ENCODE results near the gene GNG12.

Gene GNG12

DNA sequence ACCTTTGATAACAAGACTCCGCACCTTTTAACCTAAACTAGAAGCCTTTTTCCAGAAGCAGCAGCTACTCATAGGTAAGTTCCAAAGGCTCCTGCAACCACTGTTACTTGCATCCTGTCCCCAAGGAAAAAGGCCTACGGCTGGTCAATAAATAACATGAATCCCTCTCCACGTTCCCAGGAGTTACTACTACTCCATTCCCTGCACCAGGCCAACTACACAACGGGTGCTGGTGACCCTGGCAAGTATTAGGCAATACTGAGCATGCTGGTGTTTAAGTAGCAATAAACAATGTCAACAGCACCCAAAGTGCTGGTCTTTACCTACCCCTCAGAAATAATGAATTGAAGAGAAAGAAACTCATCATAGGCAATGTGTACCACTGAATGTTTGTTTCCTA lies 7.7 kb downstream of the GNG12 start (continued):
- no peak for TF ChIP-seq OSR1 (CRISPR knock-in tag; IDR thresholded peaks at IDR 0.05)
- TF ChIP-seq CSDC2 (CRISPR knock-in tag; IDR thresholded peaks at IDR 0.05): no peak
- TF ChIP-seq ZNF70 (CRISPR knock-in tag; IDR thresholded peaks at IDR 0.05): no peak
- no peak for TF ChIP-seq CREB5 (CRISPR knock-in tag; IDR thresholded peaks at IDR 0.05; ENCODE audit: low read depth)
- no peak for TF ChIP-seq ZC3H10 (CRISPR knock-in tag; IDR thresholded peaks at IDR 0.05)
- TF ChIP-seq ARNTL (CRISPR knock-in tag; IDR thresholded peaks at IDR 0.05; ENCODE audit: borderline replicate concordance, low read depth): no peak
- no peak for TF ChIP-seq TOX (CRISPR knock-in tag; IDR thresholded peaks at IDR 0.05; ENCODE audit: borderline replicate concordance)

DNA sequence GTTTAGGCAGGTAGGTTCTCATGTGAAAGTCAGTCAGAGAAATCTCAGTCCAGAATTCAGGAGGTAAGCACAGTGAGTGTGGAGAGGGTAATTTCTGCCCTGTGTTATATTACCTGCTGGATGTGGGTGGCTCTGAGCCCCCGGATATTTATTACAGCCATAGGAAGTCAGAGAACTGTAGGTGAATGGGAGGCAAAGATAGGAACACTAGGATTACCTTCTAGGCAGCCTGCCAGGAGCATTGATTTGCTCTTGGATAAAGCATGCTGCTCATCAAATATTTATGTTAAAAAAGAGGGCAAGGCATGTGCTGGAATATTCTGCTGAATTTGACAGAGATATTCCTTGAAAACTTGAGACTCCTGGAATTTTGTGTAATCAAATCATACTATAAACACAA lies 8.5 kb downstream of the GNG12 start:
- no peak for ATAC-seq
- TF ChIP-seq GLIS3 (CRISPR knock-in tag; IDR thresholded peaks at IDR 0.05): no peak
- TF ChIP-seq OSR1 (CRISPR knock-in tag; IDR thresholded peaks at IDR 0.05): no peak
- no peak for TF ChIP-seq ZNF565 (CRISPR knock-in tag; conservative IDR thresholded peaks at IDR 0.05; ENCODE audit: low read depth)
- TF ChIP-seq ZC3H10 (CRISPR knock-in tag; IDR thresholded peaks at IDR 0.05): no peak
- no peak for TF ChIP-seq TSHZ2 (CRISPR knock-in tag; IDR thresholded peaks at IDR 0.05)
- no peak for TF ChIP-seq ARNTL (CRISPR knock-in tag; IDR thresholded peaks at IDR 0.05; ENCODE audit: borderline replicate concordance, low read depth)
- TF ChIP-seq, protein P1, sequence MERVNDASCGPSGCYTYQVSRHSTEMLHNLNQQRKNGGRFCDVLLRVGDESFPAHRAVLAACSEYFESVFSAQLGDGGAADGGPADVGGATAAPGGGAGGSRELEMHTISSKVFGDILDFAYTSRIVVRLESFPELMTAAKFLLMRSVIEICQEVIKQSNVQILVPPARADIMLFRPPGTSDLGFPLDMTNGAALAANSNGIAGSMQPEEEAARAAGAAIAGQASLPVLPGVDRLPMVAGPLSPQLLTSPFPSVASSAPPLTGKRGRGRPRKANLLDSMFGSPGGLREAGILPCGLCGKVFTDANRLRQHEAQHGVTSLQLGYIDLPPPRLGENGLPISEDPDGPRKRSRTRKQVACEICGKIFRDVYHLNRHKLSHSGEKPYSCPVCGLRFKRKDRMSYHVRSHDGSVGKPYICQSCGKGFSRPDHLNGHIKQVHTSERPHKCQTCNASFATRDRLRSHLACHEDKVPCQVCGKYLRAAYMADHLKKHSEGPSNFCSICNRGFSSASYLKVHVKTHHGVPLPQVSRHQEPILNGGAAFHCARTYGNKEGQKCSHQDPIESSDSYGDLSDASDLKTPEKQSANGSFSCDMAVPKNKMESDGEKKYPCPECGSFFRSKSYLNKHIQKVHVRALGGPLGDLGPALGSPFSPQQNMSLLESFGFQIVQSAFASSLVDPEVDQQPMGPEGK (CRISPR knock-in tag; IDR thresholded peaks at IDR 0.05; ENCODE audit: borderline replicate concordance): no peak
- no peak for TF ChIP-seq CREB5 (CRISPR knock-in tag; IDR thresholded peaks at IDR 0.05; ENCODE audit: low read depth)
- TF ChIP-seq CSDC2 (CRISPR knock-in tag; IDR thresholded peaks at IDR 0.05): no peak
- TF ChIP-seq PPARA (CRISPR knock-in tag; IDR thresholded peaks at IDR 0.05; ENCODE audit: borderline replicate concordance): no peak
- TF ChIP-seq SNAI2 (CRISPR knock-in tag; IDR thresholded peaks at IDR 0.05): no peak
- no peak for TF ChIP-seq TOX (CRISPR knock-in tag; IDR thresholded peaks at IDR 0.05; ENCODE audit: borderline replicate concordance)

DNA sequence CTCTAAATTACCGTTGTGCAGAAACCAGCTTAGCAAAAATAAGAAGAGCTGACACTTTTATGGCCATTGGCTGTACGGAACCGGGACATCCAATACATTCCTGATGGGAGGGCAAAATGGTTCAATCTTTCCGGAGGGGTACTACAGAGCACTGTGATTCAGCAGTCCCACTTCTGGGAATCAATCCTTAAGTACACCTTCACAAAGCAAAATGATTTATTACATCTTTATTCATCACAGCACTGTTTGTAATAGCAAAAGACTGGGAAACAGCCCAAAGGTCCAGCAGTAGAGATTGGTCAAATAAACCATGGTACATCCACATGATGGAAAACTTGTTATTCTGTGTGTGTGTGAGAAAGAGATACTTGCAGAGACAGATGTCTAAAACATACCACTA lies 9.7 kb downstream of the GNG12 start:
- ATAC-seq: no peak

More for the DNA sequence above, 9.7 kb downstream of the GNG12 start:
- no peak for TF ChIP-seq CSDC2 (CRISPR knock-in tag; IDR thresholded peaks at IDR 0.05)
- TF ChIP-seq CREB5 (CRISPR knock-in tag; IDR thresholded peaks at IDR 0.05; ENCODE audit: low read depth): no peak
- TF ChIP-seq ZC3H10 (CRISPR knock-in tag; IDR thresholded peaks at IDR 0.05): no peak
- TF ChIP-seq, protein P1 (CRISPR knock-in tag; IDR thresholded peaks at IDR 0.05; ENCODE audit: borderline replicate concordance): no peak
- no peak for TF ChIP-seq ISL1 (CRISPR knock-in tag; IDR thresholded peaks at IDR 0.05)
- TF ChIP-seq TCF4 (CRISPR knock-in tag; IDR thresholded peaks at IDR 0.05; ENCODE audit: borderline replicate concordance): no peak
- no peak for TF ChIP-seq ZNF8 (CRISPR knock-in tag; IDR thresholded peaks at IDR 0.05)
- no peak for TF ChIP-seq GLIS3 (CRISPR knock-in tag; IDR thresholded peaks at IDR 0.05)
- TF ChIP-seq POU6F1 (CRISPR knock-in tag; IDR thresholded peaks at IDR 0.05; ENCODE audit: borderline replicate concordance, low read depth): no peak
- TF ChIP-seq ARNTL (CRISPR knock-in tag; IDR thresholded peaks at IDR 0.05; ENCODE audit: borderline replicate concordance, low read depth): no peak
- TF ChIP-seq, protein P2, sequence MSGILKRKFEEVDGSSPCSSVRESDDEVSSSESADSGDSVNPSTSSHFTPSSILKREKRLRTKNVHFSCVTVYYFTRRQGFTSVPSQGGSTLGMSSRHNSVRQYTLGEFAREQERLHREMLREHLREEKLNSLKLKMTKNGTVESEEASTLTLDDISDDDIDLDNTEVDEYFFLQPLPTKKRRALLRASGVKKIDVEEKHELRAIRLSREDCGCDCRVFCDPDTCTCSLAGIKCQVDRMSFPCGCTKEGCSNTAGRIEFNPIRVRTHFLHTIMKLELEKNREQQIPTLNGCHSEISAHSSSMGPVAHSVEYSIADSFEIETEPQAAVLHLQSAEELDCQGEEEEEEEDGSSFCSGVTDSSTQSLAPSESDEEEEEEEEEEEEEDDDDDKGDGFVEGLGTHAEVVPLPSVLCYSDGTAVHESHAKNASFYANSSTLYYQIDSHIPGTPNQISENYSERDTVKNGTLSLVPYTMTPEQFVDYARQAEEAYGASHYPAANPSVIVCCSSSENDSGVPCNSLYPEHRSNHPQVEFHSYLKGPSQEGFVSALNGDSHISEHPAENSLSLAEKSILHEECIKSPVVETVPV (CRISPR knock-in tag; IDR thresholded peaks at IDR 0.05): no peak
